Mucosa of gallbladder (tissue), 1 donor: ENCODE results near the gene WDR44. TPM values are rescaled to one million over a fixed set of nuclear protein-coding genes. Genes with fewer than 3 reads are reported as not detected.
"Not testable (repeated sequence)": the region's sequence is repeated elsewhere in the genome, so short reads cannot be mapped to it uniquely, and the experiment has no call there.

ENCODE experiments used
- DNase-seq: peaks from one replicate; pipeline ENCODE4 v3.0.0-alpha.2; 2020; ENCODE audit warnings: low spot score
- total RNA-seq: library from RNA; stranded (reverse); gene quantifications from one replicate; pipeline ENCODE4 v1.2.1, GENCODE V29; 2021
- donor health status: DM: no; HTN: no; CAD: no.

The WDR44 gene
- total RNA-seq, 1 donor from 2014 or later: 22.8 TPM

DNA sequence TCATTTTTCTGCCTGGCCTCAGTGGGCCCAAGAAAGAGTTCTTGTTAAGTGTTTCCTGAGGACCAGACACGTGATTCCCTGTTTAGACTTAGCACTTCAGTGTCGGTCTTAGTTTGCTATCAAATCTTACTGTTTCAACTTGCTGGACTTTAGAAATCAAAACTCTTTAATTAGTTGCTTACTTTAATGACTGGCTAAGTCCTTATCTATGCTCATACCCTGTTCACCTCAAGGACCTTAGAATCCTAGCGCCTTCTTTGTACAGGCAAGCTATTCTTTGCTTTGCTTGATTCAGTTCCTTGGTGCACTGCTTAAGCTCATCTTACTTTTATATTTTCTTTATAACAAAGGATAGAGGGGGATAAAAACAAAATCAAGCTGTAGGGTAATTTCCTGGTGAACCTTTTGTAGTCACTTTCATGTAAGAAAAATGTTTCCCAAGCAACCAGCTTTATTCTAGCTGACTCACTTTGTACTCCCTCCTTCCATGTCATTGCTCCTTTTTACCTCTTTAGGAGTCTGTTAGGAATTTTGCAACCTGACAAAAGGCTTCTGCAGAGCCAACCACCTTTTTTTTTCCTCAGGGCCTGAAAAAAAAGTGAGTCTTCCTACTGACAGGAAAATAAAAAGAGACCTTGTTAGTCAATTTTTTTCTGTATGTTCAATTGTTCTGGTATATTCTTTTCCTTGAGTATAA is 14.7 kb downstream of the WDR44 start:
- no peak for DNase-seq

GRCh38 chrX:118364261-118364660 is 18.4 kb downstream of the WDR44 start:
- no peak for DNase-seq

DNA sequence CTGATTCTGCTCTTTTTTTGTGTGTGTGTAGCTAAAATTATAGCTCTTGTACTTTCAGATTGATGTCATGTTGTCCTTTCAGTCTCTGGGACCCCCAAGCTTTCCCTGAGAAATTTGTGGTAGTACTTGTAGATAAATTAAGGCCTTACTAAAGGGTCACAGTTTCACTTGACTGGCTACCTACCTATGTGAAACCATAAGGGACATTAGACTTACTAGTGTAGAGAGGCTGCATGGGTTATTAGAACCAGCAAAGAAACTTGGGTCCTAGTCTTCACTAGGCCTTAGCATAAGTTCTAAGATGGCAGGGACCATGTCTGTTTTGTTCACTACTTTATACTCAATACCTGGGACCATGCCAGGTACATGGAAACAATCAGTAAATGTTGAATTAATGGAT is 21.4 kb downstream of the WDR44 start:
- DNase-seq: no peak

- DNase-seq: no peak
Measured at GRCh38 chrX:118368398-118368797, 22.5 kb downstream of the WDR44 start.

DNA sequence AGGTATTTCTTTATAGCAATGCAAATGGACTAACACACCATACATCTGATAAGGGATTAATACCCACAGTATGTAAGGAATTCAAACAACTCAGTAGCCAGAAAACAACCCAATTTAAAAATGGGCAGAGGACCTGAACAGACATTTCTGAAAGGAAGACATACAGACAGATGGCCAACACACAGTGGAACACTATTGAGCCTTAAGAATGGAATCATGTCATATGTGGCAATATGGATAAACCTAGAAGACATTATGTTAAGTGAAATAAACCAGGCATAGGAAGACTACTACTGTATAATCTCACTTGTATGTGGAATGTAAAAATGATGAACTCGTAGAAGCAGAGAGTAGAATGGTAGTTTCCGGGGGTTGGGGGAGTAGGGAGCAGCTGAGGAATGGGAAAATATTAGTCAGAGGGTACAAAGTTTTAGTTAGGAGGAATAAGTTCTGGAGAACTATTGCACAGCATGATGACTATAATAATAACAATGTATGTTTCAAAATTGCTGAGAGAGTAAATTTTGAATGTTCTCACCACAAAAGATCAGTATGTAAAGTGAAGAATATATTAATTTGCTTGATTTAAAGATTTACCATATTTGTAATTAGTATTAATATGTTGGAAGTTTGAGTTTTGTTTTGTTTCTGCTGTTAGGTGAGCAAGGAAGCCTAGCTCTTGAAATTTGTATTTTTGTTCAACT is 25.2 kb downstream of the WDR44 start:
- DNase-seq: no peak

GRCh38 chrX:118373538-118373937 is 27.6 kb downstream of the WDR44 start:
- no peak for DNase-seq

- DNase-seq: no peak
Measured at GRCh38 chrX:118383120-118383519, 37.2 kb downstream of the WDR44 start.

DNA sequence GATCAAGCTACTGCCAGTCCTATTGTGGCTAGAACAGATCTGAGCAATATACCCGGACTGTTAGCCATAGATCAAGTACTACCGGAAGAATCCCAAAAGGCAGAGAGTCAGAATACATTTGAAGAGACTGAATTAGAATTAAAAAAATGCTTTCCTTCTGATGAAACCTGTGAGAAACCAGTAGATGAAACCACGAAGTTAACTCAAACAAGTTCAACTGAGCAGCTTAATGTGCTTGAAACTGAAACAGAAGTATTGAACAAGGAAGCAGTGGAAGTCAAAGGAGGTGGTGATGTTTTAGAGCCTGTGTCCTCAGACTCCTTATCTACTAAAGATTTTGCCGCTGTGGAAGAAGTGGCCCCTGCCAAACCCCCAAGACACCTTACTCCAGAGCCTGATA is 46.8 kb downstream of the WDR44 start:
- no peak for DNase-seq

GRCh38 chrX:118396113-118396512 is 50.2 kb downstream of the WDR44 start:
- no peak for DNase-seq

DNA sequence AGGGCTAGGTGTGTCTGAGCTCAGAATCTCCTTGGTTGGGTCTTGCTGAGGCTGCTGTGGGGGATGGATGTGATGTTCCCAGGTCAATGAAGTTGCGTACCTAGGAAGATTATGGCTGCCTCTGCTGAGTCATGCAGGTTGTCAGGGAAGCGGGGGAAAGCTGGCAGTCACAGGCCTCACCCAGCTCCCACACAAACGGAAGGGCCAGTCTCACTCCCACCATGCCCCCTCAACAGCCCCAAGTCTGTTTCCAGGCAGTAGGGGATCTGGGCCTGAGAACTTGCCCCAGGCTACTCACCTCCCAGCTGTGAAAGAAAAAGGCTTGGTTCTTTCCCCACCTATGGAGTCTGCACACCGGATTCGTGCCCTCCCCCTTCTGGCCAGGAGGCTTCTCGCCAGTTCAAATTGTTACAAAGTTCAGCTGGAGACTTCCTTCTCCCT is 72.9 kb downstream of the WDR44 start:
- peak; percentile 28 for DNase-seq

- DNase-seq: no peak
Measured at GRCh38 chrX:118420462-118420861, 74.6 kb downstream of the WDR44 start.

DNA sequence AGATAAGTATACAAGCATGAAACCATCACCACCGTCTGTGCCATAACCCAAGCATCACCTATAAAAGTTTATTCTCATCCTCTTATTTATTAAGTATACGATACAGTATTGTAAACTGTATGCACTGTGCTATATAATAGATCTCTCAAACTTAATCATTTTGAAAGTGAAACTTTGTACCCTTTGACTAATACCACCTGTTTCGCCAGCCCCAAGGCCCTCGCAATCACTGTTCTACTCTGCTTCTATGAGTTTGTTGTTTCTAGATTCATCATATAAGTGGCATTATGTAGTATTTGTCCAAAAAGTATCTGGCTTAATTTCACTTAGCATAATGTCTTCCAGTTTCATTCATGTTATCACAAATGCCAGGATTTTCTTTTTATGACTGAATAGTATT is 77.7 kb downstream of the WDR44 start:
- DNase-seq: no peak

DNA sequence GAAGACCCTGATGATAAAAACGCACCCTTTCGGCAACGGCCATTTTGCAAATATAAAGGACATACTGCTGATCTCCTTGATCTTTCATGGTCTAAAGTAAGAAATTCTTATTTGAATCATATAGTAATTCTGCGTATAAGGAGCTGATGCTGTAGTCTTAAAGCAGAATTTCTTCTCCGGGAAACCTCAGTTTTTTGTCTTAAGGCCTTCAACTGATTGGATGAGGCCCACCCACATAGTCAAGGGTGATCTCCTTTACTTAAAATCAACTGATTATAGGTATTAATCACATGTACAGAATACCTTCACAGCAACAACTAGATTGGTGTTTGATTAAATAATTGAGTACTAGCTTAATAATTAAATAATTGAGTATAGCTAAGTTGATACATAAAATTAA is 86.9 kb downstream of the WDR44 start:
- DNase-seq: no peak

GRCh38 chrX:118437283-118437682 is 91.4 kb downstream of the WDR44 start:
- DNase-seq: no peak

GRCh38 chrX:118448273-118448783 is 102.4 kb downstream of the WDR44 start:
- no peak for DNase-seq

- DNase-seq: no peak
Measured at GRCh38 chrX:118455013-118455412, 109.1 kb downstream of the WDR44 start.

DNA sequence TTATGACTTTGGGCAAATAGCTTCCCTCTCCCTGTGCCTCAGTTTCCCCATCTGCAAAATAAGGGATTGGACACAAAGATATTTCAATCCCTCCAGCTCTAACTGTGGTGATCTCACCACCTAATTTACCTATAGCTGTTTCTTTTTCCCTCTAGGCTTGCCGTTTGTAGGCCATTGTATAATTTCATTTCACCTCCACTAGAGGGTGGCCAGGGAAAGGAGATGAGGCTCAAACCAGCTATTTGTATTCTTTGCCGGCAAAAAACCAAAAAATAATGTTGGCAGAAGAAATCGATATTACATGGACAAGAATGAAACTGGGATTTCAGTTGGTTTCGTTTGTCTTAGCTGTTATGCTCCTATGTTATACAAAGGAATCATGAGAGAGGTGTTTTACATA is 113.6 kb downstream of the WDR44 start:
- DNase-seq: no peak

DNA sequence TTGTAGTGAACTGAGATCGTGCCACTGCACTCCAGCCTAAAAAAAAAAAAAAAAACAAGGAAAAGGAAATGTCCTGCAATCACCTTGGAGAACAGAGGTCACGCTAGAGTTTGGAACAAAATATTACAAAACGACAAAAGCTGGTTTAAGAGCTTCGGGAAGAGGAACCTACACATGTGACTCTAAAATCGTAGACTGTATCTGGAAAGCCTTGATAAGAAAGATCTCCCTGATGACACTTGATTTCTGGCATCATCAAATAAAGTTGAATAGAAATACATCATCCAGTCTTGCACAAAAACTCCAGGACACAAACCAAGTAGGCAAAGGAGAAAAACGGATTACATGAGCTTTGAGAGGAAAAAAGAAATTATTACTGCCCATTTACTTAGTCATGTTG is 118.6 kb downstream of the WDR44 start:
- DNase-seq: no peak

- no peak for DNase-seq
Measured at GRCh38 chrX:118468122-118468521, 122.2 kb downstream of the WDR44 start.

- not testable (repeated sequence) for DNase-seq
Measured at GRCh38 chrX:118470721-118471347, 124.9 kb downstream of the WDR44 start.

DNA sequence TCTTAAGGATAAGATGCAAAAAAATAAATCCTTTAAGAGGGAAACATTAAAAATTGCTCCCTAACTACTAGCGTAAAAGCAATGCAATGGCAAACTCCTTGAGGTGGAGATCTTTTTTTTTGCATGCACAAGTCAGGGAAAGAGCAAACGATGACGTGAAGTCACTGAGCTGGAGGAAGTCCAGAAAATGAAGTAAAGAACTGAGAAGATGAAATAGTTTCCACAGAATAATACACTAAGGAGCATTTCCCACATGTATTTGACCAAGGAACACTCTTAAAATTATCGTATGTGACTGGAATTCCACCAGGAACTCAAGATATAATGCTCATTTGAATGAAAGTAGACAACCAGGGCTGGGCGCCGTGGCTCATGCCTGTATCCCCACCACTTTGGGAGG is 128.7 kb downstream of the WDR44 start:
- DNase-seq: no peak

DNA sequence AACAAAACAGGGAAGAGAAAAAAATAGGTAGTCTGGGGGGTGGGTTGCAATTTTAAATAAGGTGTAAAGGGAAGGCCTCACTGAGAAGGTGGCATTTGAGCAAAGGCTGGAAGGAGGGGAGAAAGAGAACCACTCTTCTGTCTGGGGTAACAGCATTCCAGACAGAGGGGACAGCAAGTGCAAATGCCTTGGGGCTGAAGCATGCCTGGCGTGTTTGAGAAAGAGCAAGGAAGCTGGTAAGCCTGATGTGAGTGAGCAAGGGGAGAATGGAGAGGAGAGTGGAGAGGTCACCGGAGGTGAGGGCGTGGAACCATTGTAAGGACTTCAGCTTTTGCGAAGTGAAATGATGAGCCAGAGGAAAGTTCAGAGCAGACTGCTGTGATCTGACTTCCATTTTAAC is 130.0 kb downstream of the WDR44 start:
- no peak for DNase-seq

DNA sequence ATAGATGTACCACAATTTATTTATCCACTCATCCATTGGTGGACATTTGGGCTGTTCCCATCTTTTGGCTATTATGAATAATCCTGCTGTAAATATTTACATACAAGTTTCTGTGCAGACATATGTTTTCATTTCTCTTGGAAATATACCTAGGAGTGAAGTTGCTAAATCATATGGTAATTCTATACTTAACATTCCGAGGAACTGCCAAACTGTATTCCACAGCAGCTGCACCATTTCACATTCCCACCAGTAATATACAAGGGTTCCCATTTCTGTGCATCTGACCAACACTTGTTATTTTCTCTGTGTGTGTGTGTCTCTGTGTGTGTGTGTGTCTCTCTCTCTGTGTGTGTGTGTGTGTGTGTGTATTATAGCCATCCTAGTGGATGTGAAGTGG is 134.3 kb downstream of the WDR44 start:
- DNase-seq: no peak
